Right ventricle myocardium superior (tissue), 1 donor: ENCODE measurements around the gene METTL27. TPM values are rescaled to one million over a fixed set of nuclear protein-coding genes. Genes with fewer than 3 reads are reported as not detected.
"Not testable (repeated sequence)": the region's sequence is repeated elsewhere in the genome, so short reads cannot be mapped to it uniquely, and the experiment has no call there.

Experiments
- ATAC-seq: fragments of 200-7000 bp; cut with Tn5 transposase; one replicate; pipeline ENCODE4 v1.9.1; 2020; ENCODE audit warnings: mild to moderate bottlenecking; ENCODE audit not compliant: poor library complexity
- DNase-seq: peaks from one replicate; pipeline ENCODE4 v3.0.0-alpha.2; 2020
- intact Hi-C: fragments of 100-400 bp; cut with DNase I; formaldehyde crosslinking; loops from one replicate; pipeline ENCODE4 v1.11.2; 2022
- long read RNA-seq: library from polyadenylated mRNA; unstranded; transcript quantifications from one replicate; pipeline ENCODE4 v2.0.0, GENCODE V29; 2021
- total RNA-seq: library from RNA; stranded (reverse); fragmentation: NEBNext Ultra II Directional; extraction: Animal tissue kit (Norgen Biotek cat#: 25700); gene quantifications from one replicate; pipeline ENCODE4 v1.2.1, GENCODE V29; 2021
- donor health status: DM: no; HTN: yes; CAD: no; lungs with severe emphysema.

The METTL27 gene, protein sequence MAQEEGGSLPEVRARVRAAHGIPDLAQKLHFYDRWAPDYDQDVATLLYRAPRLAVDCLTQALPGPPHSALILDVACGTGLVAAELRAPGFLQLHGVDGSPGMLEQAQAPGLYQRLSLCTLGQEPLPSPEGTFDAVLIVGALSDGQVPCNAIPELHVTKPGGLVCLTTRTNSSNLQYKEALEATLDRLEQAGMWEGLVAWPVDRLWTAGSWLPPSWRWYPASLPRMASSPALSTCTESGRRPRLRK
- total RNA-seq = 0.43 TPM
- long read RNA-seq = 0 reads

DNA sequence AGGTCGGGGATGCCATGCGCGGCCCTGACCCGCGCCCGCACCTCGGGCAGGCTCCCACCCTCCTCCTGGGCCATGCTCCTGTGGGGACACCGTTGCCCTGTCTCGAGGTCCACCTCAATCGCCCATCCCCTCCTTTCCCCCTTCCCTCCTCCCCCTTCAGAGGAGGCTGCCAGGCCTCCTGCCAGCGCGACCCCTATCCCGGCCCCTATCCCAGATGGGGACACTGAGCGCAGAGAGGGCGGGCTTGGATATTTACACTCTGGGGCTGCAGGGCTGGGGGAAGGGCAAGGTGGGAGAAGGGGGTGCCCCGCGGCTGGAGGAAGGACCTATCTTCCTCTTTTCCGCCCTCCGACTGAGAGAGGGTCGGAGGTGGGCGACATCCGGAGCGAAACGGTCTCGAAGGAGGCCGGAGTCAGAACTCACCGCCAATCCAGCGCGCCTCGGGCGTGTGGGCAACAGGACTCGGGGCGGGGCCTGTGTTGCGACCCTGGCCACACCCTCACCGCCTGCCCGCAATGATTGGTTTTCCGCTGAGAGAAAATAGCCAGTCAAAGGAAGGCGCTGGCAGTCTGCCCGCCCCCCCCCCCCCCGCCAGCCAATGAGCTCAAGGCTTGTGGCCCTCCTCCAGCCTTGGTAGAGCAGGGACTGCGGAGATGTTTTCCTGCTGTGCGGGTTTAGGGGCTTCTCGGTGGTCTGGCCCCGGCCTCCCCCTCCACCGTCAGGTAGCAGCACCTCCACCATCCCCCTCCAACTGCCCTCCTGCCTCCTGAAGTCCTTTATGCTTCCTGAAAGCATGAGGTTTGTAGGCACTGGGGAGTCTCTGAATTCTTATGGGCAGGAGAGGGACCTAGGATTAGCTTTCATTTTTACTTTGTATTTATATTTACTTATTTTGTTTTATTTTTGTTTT is at the start of gene METTL27:
Gene METTL27 (minus strand): TSS at position 450 of the 910 bp plus-strand sequence. CDS start 376 bp downstream, at position 74.
- intact Hi-C loops = no loop called here
- DNase-seq = peak; percentile 95
- ATAC-seq = peak; percentile 97

DNA sequence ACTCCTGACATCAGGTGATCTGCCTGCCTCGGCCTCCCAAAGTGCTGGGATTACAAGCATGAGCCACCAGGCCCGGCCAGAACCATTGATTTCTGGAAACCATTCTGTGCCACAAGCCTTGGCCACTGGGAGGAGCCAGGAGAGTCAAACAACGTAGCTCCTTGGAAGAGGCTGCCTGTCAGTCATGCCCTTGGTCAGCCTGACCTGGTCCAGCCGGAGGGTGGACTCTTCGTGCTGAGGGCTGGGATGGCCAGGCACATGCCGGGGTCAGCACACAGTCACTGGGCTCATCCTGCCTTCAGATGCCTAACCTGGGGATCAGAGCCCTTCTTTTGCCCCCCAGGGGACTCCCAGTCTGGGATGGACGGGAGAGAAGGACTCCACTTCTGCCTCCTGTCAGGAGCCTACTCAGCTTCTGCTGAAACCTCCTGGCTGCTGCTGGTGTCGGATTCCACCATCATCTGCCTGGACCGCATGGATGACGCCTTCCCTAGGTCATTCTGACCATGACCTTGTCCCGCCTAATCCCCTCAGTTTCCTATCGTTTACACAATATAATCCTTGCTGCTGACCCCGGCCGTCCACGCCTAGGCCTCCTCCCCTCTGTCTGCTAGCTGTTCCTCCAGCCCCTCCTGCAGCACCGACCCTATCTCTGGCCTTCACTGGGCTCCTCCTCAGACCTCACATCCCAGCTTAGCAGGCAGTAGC is 49.0 kb upstream of the METTL27 start:
- ATAC-seq = no peak
- intact Hi-C loops = loop anchor here (10.0 kb wide), 1 partner anchor 133 kb away; the partner anchor contains the start of gene ELN
- DNase-seq = no peak

DNA sequence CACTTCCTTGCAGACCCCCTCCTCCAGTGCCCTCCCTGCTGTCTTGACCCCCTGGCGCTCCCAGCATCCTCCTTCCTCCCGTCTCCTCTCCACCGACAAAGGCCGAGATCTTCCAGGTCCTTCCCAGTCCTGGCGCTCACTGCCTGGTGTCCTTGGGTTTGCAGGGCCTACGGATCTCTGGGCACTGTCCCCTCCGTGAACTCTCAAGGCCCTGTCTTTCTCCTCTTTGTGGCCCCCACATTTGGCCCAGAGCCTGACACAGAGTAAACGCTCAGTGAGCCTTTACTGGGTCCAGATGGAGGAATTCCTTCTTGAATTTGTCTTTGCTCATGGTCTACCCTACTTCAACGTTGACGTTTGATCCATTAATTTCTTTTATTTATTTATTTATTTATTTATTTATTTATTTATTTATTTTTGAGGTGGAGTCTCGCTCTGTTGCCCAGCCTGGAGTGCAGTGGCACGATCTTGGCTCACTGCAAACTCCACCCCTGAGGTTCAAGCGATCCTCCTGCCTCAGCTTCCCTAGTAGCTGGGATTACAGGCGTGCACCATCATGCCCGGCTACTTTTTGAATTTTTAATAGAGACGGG is 48.3 kb upstream of the METTL27 start:
- DNase-seq (peak; percentile 43), ATAC-seq (no peak)
- intact Hi-C loops = loop anchor here (10.0 kb wide), 1 partner anchor 134 kb away; the partner anchor contains the start of gene ELN

DNA sequence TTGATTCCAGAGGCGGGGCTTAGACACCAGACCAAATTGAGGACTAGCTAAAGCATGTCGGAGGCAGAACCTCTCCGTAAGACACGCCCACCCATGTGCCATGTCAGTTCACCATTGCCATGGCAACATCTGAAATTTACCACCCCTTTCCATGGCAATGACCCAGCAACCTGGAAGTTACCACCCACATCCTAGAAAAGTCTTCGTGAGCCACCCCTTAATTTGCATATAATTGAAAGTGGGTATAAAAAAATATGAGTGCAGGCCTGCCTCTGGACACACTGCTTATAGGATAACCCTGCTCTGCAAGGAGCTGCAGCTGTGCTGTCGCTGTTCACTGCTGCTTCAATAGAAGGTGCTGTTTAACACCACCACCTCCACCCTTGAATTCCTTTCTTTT is 46.6 kb upstream of the METTL27 start:
- ATAC-seq = no peak
- no peak for DNase-seq
- intact Hi-C loops = no loop called here

DNA sequence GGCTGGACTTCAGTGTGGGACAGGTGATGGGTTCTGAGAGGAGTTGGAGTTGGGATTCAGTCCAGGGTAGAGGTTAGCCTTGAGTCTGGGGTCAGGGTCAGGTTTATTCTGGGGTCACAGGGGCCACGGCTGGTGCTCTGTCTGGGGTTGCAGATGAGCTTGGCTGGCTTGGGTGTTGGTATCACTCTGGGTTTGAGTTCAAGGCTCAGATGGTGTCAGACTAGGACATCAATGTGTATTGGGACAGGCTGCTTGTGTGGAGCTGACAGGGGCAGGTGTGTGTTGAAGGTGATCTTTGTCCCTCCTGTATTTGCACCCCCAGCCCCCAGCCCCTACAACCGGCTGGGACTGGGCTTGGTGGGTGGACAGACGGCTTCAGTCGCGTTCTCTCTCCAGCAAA is 45.4 kb upstream of the METTL27 start:
- DNase-seq (no peak), ATAC-seq (no peak)
- intact Hi-C loops = no loop called here

DNA sequence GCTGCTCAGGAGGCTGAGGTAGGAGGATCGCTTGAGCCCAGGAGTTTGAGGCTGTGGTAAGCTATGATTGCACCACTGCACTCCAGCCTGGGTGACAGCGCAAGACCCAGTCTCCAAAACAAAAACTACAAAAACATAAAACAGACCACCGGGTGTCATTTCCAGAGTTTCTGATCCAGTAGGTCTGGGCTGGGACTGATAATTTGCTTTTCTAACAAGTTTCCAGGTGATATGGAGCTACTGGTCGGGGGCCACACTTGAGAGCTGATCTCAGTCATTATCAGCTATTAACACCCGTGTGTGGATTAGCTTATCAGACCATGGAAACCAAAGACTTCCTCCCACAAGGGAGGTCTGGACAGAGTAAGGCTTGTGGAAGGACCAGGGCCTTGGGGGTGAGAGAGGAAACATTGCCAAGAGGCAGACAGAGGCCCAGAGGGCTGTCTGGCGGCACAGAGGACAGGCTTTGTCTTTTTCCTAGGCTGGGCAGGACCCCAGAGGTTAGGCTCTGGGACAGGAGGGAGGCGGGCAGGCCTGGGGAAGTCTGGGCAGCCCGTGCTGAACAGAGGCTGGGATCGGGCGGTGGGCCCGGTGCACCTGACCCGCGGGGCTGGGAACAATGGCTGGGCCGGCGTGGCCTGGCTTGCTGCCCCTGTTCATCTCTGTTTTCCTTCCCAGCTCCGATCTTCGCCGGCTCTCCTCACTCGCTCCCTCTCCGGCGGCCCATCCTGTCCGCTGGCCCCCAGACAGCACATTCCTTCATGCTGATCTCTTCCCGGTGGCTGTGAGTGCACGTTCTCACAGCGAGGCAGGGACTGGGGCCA is 43.9 kb upstream of the METTL27 start:
- intact Hi-C loops = no loop called here
- peak; percentile 78 for DNase-seq
- peak; percentile 69 for ATAC-seq

DNA sequence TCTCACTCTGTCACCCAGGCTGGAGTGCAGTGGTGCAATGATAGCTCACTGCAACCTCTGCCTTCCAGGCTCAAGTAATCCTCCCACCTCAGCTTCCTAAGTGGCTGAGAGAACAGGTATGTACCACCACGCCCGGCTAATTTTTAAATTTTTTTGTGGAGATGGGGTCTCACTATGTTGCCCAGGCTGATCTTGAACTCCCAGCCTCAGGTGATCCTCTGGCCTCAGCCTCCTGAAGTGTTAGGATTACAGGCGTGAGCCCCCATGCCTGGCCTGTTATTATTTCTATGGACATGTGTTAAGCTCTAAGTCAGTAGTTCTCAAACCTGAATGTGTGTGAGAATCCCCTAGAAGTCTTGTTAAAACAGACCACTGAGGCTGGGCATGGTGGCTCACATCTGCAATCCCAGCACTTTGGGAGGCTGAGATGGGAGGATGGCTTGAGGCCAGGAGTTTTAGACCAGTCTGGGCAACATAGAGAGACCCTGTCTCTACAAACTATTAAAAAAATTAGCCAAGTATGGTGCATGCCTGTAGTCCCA is 43.2 kb upstream of the METTL27 start:
- DNase-seq (no peak), ATAC-seq (no peak)
- intact Hi-C loops = no loop called here

DNA sequence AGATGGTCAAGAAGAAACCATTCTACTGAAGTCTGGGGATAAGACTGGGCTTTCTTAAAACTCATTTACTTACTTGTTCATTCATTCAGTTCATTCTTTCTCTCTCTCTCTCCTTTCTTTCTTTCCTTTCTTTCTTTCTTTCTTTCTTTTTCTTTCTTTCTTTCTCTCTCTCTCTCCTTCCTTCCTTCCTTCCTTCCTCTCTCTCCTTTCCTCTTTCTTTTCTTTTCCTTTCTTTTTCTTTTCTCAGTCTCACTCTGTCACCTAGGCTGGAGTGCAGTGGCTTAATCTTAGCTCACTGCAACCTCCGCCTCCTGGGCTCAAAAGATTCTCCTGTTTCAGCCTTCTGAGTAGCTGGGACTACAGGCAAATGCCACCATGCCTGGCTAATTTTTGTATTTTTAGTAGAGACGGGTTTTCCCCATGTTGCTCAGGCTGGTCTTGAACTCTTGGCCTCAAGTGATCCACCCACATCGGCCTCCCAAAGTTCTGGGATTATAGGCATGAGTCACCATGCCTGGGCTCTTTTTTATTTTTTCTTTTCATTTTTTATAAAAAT is 42.6 kb upstream of the METTL27 start:
- intact Hi-C loops, ATAC-seq, DNase-seq: not testable (repeated sequence)

DNA sequence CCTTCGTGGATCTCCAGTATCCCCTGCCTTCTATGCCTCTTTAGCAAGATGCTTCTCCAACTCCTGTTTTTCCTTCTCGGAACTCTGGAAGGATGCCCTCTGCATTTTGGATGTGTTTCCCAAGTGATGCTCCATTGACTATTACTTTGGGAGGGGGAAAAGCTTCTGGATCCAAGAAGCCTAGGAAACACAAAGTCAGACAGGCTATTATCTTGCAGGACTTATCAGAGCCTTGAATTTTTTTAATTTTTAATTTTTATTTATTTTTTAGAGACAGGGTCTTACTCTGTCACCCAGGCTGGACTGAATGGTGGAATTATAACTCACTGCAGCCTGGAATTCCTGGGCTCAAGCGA is 39.7 kb upstream of the METTL27 start:
- intact Hi-C loops = no loop called here

DNA sequence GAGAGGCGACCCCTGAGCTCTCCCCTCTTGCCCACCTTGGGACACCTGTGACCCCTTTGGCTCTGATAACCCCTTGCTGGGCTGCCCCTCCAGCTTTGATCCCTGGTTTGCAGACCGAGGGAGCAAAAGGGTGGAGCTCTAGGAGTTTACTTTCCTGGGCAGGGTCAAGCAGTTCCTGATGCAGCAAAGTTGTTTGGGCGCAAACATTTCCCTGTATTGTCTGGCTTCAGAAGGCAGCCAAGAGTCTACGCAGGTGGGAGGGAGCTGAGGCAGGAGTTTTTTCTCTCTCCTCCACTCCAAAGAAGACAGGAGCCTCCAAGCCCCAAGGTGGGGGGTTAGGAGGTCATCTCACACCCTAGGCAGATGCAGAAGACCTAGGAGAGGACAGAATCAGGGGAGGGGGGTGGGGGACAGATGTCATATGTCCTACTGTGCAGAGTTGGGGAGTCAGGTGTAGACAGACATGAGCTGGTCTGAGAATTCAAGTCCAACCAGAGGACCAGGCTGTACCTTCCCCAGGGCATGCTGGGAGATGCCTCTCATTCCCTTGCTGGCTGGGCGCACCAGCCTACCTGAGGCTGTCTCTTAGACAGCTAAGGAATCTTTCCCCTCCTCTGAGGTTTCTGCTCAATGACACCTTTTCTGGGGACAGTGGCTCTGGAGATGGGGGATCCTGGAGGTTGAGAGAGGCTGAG is 39.2 kb upstream of the METTL27 start:
- ATAC-seq = no peak
- intact Hi-C loops = no loop called here
- DNase-seq = no peak

More for the DNA sequence above, 39.7 kb upstream of the METTL27 start:
- no peak for ATAC-seq
- DNase-seq = no peak

DNA sequence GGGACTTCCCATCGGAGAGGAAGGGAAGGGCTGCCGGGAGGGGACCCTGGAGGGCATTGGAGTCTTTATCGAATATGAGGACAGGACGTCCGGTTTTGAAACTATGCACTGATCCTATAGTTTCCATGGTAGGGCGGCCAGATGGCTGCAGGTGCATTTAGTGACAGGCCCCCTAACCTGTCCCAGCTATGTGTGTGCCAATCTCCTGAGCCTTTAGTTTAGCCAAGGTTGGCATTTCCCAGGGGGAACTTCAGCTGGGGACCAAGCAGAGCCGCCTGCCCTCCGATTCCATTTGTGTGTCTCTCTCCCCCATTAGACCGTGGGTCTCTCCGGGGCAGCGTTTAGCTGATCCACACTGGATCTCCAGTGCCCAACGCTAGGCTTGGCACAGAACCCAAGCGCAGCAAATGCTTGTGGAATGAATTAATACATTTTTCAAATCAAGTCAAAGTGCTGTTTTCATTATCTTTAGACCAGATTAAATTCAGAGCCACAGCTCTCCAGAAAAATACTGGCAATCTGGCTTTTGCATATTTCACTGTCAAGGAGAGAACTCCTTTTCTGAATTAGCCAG is 38.5 kb upstream of the METTL27 start:
- no peak for DNase-seq
- no peak for ATAC-seq
- intact Hi-C loops = no loop called here

DNA sequence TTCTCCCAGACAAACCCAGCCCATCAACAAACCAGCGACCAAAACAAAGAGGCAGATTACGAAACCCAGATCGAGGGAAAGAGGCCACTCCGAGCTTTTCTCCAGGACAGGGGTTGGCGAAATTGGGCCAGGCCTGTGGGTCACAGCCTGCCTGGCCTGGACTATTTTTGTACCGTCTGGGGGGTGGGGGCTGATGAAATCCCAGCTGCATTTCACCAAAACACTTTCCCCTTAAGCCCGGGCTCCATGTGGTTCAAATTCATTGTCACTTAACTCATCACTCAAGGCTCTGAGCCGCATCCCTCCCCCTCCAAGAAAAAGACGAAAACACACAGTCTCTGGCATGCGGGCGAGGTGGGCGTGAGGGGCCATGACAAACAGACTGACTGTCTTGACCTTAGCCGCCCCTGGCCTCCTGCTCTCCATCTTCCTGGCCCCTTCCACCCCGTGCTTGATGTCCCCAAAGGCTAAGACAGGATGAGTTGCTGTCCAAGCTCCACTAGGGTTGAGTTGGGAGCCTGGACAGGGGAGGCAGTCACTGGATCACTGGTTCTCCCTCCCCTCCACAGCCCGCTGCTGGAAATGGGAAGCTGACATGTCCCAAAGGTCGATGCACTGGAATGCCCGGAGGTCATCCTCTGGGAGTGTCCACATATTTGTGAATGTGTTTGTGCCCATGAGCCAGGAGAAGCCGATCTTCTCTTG is 37.8 kb upstream of the METTL27 start:
- DNase-seq = peak; percentile 70
- intact Hi-C loops = no loop called here

DNA sequence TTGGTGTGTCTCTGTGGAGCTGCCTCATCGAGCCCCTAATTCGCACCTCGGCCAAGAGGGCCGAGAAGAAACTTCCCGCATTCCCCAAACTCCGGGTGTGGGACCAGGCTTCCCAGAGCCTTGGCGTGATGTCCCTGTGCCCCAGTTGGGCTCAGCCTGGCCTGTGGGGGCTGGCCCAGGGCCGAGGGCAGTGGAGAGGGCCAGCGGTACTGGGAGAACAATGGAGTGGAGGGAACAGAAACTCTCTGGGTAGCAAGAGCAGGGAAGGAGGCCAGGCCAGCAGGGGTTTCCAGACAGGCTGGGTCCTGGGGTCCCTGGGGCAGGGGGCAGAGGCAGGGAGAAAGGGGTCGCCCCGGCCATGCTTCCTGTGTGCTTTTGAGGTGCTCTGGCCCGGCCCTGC is 34.7 kb upstream of the METTL27 start:
- ATAC-seq = no peak
- intact Hi-C loops = no loop called here

More for the DNA sequence above, 37.8 kb upstream of the METTL27 start:
- peak; percentile 82 for ATAC-seq

DNA sequence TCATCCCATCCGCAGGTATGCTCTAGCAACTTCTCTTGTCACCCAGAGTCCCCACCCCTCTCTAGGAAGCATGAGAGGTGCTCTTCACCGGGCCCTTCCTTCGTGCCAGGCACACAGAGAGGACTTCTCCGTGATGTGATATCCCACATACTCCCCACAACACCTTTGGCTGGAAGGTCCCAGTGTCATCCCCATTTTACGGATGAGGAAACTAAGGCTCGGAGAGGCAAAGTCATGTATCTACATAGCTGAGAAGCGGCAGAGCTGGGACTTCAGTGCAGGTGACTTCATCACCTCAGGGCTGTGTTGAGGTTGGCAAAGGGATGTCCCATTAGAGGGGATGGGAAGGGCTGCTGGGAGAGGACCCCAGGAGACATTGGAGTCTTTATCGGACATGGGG is 34.0 kb upstream of the METTL27 start:
- no peak for DNase-seq
- intact Hi-C loops = no loop called here
- ATAC-seq = no peak

More for the DNA sequence above, 34.7 kb upstream of the METTL27 start:
- no peak for DNase-seq

DNA sequence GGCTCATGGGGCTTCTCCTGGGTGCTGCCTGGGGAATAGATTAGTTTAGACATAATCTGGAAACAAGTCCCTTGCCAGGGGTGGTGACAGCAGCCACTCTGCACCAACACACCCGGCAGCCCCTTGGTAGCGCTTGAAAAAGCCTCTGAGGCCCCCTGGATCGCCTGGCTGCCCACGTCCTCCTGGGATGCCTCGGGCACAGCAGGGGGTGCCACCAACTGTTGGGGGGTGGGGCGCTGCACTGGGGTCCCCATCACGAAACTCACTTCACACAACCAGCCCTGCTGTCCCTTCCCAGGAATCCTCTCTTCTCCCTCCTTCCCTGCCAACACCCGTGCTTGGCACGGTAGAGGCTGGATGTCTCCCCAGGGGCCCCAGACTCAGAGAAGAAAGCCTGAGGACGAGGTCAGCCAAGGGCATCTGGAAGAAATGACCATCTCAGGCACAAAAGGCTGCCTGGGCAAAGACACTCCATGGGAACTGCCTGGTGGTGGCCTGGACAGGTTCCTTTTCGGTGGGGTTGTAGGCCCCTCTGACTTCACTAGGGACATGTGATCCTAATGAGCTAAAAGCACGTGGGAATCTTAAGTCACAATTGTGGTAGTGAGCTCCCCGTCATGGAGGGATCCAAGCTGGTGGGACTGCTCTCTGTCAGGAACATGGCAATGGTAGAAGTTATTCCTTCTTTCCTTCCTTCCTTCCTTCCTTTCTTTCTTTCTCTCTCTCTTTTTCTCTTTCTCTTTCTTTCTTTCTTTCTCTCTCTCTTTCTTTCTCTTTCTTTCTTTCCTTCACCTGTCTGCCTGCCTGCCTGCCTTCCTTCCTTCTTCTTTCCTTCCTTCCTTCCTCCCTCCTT is 30.0 kb upstream of the METTL27 start:
- intact Hi-C loops = no loop called here
- ATAC-seq (no peak), DNase-seq (no peak)
